Measurements from ENCODE around the gene NKX1-2. TPM values are rescaled to one million over a fixed set of nuclear protein-coding genes. Genes with fewer than 3 reads are reported as not detected.

Gene NKX1-2
- total and polyA plus RNA-seq, 4 donors = 0.79 to 2.0 (median 1.6) TPM

GRCh38 chr10:124493214-124493882, 43.5 kb upstream of the NKX1-2 start:
- no peak overlapping the region for H3K27ac ChIP-seq (ENCODE audit: low read depth, low read length)
- no peaks in the 10 kb centered on the region for H3K27me3 ChIP-seq (ENCODE audit: control insufficient read depth, insufficient read depth, low read length)
- DNase-seq (ENCODE audit: low read depth in 4 of 6, low spot score in 6 of 6) = peak in 1 of 6 donors; percentile 67
- WGBS (ENCODE audit: insufficient coverage) = 27% methylated on average over 19 of the region's 23 CpGs
- peaks cover 21% of the 10 kb centered on the region for H3K4me1 ChIP-seq (ENCODE audit: control insufficient read depth, insufficient read depth, low read length)
- peaks cover 41% of the 10 kb centered on the region for H3K36me3 ChIP-seq (ENCODE audit: control insufficient read depth, insufficient read depth, low read length)
- H3K9me3 ChIP-seq (ENCODE audit: control insufficient read depth, insufficient read depth, low read length) = no peaks in the 10 kb centered on the region
- no peak overlapping the region for H3K4me3 ChIP-seq (ENCODE audit: low read depth, low read length)

DNA sequence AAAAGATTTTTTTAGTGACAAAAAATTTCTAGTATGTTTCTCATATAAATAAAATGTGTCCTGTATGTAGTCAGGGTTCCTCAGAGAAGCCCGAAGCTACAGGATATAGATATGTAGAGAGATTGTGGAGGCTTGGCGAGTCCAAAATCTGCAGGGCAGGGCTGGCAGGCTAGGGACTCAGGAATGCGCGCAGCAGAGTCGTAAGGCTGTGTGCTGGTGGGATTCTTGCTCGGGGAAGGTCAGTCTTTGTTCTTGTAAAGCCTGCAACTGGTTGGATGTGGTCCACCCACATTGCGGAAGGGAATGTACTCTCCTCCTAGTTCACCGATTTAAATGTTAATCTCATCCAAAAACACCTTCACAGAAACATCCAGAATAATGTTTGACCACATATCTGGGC, 42.4 kb upstream of the NKX1-2 start:
- 78% methylated on average over 7 of the region's 8 CpGs for WGBS (ENCODE audit: insufficient coverage)
- no peak for DNase-seq (ENCODE audit: low read depth in 4 of 6, low spot score in 6 of 6)
- Histone ChIP-seq H3K4me3 (ENCODE audit: low read depth, low read length) (no peak overlapping the region), H3K27ac (ENCODE audit: low read depth, low read length) (no peak overlapping the region), H3K9me3 (ENCODE audit: control insufficient read depth, insufficient read depth, low read length) (no peaks in the 10 kb centered on the region), H3K36me3 (ENCODE audit: control insufficient read depth, insufficient read depth, low read length) (peaks cover 33% of the 10 kb centered on the region), H3K4me1 (ENCODE audit: control insufficient read depth, insufficient read depth, low read length) (peaks cover 13% of the 10 kb centered on the region), H3K27me3 (ENCODE audit: control insufficient read depth, insufficient read depth, low read length) (no peaks in the 10 kb centered on the region)

GRCh38 chr10:124491105-124491504, 41.3 kb upstream of the NKX1-2 start:
- no peaks in the 10 kb centered on the region for H3K27me3 ChIP-seq (ENCODE audit: control insufficient read depth, insufficient read depth, low read length)
- H3K4me3 ChIP-seq (ENCODE audit: low read depth, low read length) = no peak overlapping the region
- WGBS (ENCODE audit: insufficient coverage) = 97% methylated on average over 9 of the region's 9 CpGs
- peaks cover 1% of the 10 kb centered on the region for H3K9me3 ChIP-seq (ENCODE audit: control insufficient read depth, insufficient read depth, low read length)
- peaks cover 21% of the 10 kb centered on the region for H3K36me3 ChIP-seq (ENCODE audit: control insufficient read depth, insufficient read depth, low read length)
- H3K27ac ChIP-seq (ENCODE audit: low read depth, low read length) = no peak overlapping the region
- peaks cover 12% of the 10 kb centered on the region for H3K4me1 ChIP-seq (ENCODE audit: control insufficient read depth, insufficient read depth, low read length)
- DNase-seq (ENCODE audit: low read depth in 4 of 6, low spot score in 6 of 6) = no peak

GRCh38 chr10:124486635-124487034, 36.8 kb upstream of the NKX1-2 start:
- no peaks in the 10 kb centered on the region for H3K27me3 ChIP-seq (ENCODE audit: control insufficient read depth, insufficient read depth, low read length)
- 85% methylated on average over 2 of the region's 6 CpGs for whole genome bisulfite sequencing (ENCODE audit: insufficient coverage)
- peaks cover 11% of the 10 kb centered on the region for H3K36me3 ChIP-seq (ENCODE audit: control insufficient read depth, insufficient read depth, low read length)
- H3K9me3 ChIP-seq (ENCODE audit: control insufficient read depth, insufficient read depth, low read length) = peaks cover 1% of the 10 kb centered on the region
- peaks cover 31% of the 10 kb centered on the region for H3K4me1 ChIP-seq (ENCODE audit: control insufficient read depth, insufficient read depth, low read length)
- H3K4me3 ChIP-seq (ENCODE audit: low read depth, low read length) = no peak overlapping the region
- no peak overlapping the region for H3K27ac ChIP-seq (ENCODE audit: low read depth, low read length)
- DNase-seq (ENCODE audit: low read depth in 4 of 6, low spot score in 6 of 6) = no peak

DNA sequence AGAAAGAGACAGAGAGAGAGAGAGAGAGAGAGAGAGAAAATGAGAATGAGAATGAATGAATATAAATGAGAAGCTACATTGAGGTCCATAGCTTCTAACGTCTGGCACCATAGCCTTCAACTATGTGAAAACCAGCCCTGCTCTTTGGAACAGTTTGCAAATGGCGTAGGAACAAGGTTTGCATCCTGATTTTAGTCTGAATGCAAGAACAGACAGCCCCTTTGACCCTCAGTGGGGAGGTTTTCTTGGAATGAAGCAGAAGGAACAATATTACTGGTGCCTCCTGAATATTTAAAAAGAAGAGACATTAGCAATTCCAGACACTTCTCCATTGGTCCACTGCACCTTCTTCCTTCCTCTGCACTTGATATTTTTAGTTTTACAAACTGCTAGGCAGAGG, 34.8 kb upstream of the NKX1-2 start:
- Histone ChIP-seq H3K4me1 (ENCODE audit: control insufficient read depth, insufficient read depth, low read length) (peaks cover 42% of the 10 kb centered on the region), H3K9me3 (ENCODE audit: control insufficient read depth, insufficient read depth, low read length) (peaks cover 1% of the 10 kb centered on the region), H3K4me3 (ENCODE audit: low read depth, low read length) (no peak overlapping the region), H3K27me3 (ENCODE audit: control insufficient read depth, insufficient read depth, low read length) (no peaks in the 10 kb centered on the region), H3K27ac (ENCODE audit: low read depth, low read length) (no peak overlapping the region), H3K36me3 (ENCODE audit: control insufficient read depth, insufficient read depth, low read length) (peaks cover 4% of the 10 kb centered on the region)
- DNase-seq (ENCODE audit: low read depth in 4 of 6, low spot score in 6 of 6) = peak in 4 of 6 donors; percentile 42 to 81 (median 69)
- no CpG with 5 or more reads among the region's 2 CpGs for WGBS (ENCODE audit: insufficient coverage)

- H3K4me1 ChIP-seq (ENCODE audit: control insufficient read depth, insufficient read depth, low read length) = peaks cover 42% of the 10 kb centered on the region
- H3K36me3 ChIP-seq (ENCODE audit: control insufficient read depth, insufficient read depth, low read length) = peaks cover 4% of the 10 kb centered on the region
- H3K27ac ChIP-seq (ENCODE audit: low read depth, low read length) = no peak overlapping the region
- H3K27me3 ChIP-seq (ENCODE audit: control insufficient read depth, insufficient read depth, low read length) = no peaks in the 10 kb centered on the region
- no peak for DNase-seq (ENCODE audit: low read depth in 4 of 6, low spot score in 6 of 6)
- no peak overlapping the region for H3K4me3 ChIP-seq (ENCODE audit: low read depth, low read length)
- WGBS (ENCODE audit: insufficient coverage) = 94% methylated on average over 17 of the region's 17 CpGs
- H3K9me3 ChIP-seq (ENCODE audit: control insufficient read depth, insufficient read depth, low read length) = peaks cover 1% of the 10 kb centered on the region
Measured at GRCh38 chr10:124484031-124484430, 34.2 kb upstream of the NKX1-2 start.

DNA sequence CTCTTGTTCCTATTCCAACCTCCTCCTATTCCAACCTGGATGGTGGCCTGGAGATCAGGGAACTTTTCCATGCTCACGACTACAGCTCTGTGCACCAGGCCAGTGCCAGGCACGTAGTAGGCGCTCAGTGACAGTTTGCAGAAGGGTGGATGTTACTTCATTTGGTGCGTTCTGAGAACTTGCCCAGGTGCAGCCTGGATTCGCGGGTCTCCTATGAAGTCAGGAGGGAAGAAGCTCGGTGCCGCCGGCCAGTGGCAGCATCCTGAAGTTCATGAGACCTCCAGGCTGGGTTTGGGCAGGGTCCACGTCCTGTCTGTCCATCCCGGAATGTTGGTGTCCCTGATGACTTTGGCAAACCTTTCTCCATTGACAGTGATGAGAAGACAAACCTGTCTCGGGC, 33.0 kb upstream of the NKX1-2 start:
- H3K9me3 ChIP-seq (ENCODE audit: control insufficient read depth, insufficient read depth, low read length) = peaks cover 1% of the 10 kb centered on the region
- no peak for DNase-seq (ENCODE audit: low read depth in 4 of 6, low spot score in 6 of 6)
- WGBS (ENCODE audit: insufficient coverage) = 92% methylated on average over 11 of the region's 12 CpGs
- no peak overlapping the region for H3K4me3 ChIP-seq (ENCODE audit: low read depth, low read length)
- H3K27ac ChIP-seq (ENCODE audit: low read depth, low read length) = no peak overlapping the region
- no peaks in the 10 kb centered on the region for H3K27me3 ChIP-seq (ENCODE audit: control insufficient read depth, insufficient read depth, low read length)
- H3K4me1 ChIP-seq (ENCODE audit: control insufficient read depth, insufficient read depth, low read length) = peaks cover 45% of the 10 kb centered on the region
- H3K36me3 ChIP-seq (ENCODE audit: control insufficient read depth, insufficient read depth, low read length) = peaks cover 4% of the 10 kb centered on the region

DNA sequence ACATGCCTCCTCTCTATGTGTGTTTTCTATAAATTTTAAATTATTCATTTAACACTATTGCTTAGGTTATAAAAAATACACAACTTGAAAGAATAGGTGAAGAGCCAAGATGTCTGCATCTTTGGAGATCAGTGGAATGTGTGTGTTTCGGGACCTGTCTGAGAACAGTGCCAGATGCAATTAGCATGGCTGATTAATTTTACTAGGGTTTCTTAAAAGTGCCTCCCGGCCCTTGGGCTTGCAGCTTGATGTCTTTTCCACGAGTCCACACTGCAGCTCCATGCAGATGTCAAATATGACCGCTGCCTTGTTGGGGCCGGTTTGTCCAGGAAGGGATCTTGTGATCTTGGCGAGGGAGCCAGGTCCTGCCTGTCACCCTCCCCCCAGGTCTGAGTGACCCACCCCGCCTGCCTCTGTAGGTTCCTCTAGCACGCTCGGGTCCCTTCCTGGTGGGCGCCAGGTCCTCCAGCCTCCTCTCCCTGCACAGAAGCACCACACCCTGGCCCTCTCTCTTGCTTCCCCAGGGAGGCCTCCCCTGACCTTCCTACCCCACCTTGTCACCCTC, 32.5 kb upstream of the NKX1-2 start:
- Histone ChIP-seq H3K4me3 (ENCODE audit: low read depth, low read length) (no peak overlapping the region), H3K36me3 (ENCODE audit: control insufficient read depth, insufficient read depth, low read length) (peaks cover 4% of the 10 kb centered on the region), H3K27ac (ENCODE audit: low read depth, low read length) (no peak overlapping the region), H3K27me3 (ENCODE audit: control insufficient read depth, insufficient read depth, low read length) (no peaks in the 10 kb centered on the region), H3K4me1 (ENCODE audit: control insufficient read depth, insufficient read depth, low read length) (peaks cover 45% of the 10 kb centered on the region), H3K9me3 (ENCODE audit: control insufficient read depth, insufficient read depth, low read length) (peaks cover 1% of the 10 kb centered on the region)
- 57% methylated on average over 7 of the region's 10 CpGs for WGBS (ENCODE audit: insufficient coverage)
- peak in 2 of 6 donors; percentile 52 to 75 for DNase-seq (ENCODE audit: low read depth in 4 of 6, low spot score in 6 of 6)

- Histone ChIP-seq H3K27me3 (ENCODE audit: control insufficient read depth, insufficient read depth, low read length) (no peaks in the 10 kb centered on the region), H3K36me3 (ENCODE audit: control insufficient read depth, insufficient read depth, low read length) (peaks cover 4% of the 10 kb centered on the region), H3K4me1 (ENCODE audit: control insufficient read depth, insufficient read depth, low read length) (peaks cover 45% of the 10 kb centered on the region), H3K9me3 (ENCODE audit: control insufficient read depth, insufficient read depth, low read length) (peaks cover 1% of the 10 kb centered on the region), H3K4me3 (ENCODE audit: low read depth, low read length) (no peak overlapping the region), H3K27ac (ENCODE audit: low read depth, low read length) (no peak overlapping the region)
- WGBS (ENCODE audit: insufficient coverage) = 82% methylated on average over 5 of the region's 6 CpGs
- DNase-seq (ENCODE audit: low read depth in 4 of 6, low spot score in 6 of 6) = no peak
Measured at GRCh38 chr10:124481717-124482116, 31.9 kb upstream of the NKX1-2 start.

- 47% methylated on average over 5 of the region's 5 CpGs for WGBS (ENCODE audit: insufficient coverage)
- H3K9me3 ChIP-seq (ENCODE audit: control insufficient read depth, insufficient read depth, low read length) = no peaks in the 10 kb centered on the region
- H3K4me1 ChIP-seq (ENCODE audit: control insufficient read depth, insufficient read depth, low read length) = peaks cover 45% of the 10 kb centered on the region
- peak in 1 of 6 donors; percentile 32 for DNase-seq (ENCODE audit: low read depth in 4 of 6, low spot score in 6 of 6)
- H3K27me3 ChIP-seq (ENCODE audit: control insufficient read depth, insufficient read depth, low read length) = no peaks in the 10 kb centered on the region
- H3K36me3 ChIP-seq (ENCODE audit: control insufficient read depth, insufficient read depth, low read length) = peaks cover 11% of the 10 kb centered on the region
- no peak overlapping the region for H3K4me3 ChIP-seq (ENCODE audit: low read depth, low read length)
- no peak overlapping the region for H3K27ac ChIP-seq (ENCODE audit: low read depth, low read length)
Measured at GRCh38 chr10:124480860-124481259, 31.0 kb upstream of the NKX1-2 start.

All from spinal cord (tissue), 10 donors.